Epithelial cell of proximal tubule (primary cell): Measurements from ENCODE around the gene BOC. TPM values are rescaled to one million over a fixed set of nuclear protein-coding genes. Genes with fewer than 3 reads are reported as not detected.

Source experiments
- DNase-seq: peaks from one replicate; pipeline ENCODE4 v3.0.0-alpha.2; 2011; ENCODE audit warnings: low read depth
- H3K4me3 ChIP-seq: 2 replicates; pipeline ENCODE4 v1.5.1; 2011; ENCODE audit warnings: low read depth, mild to moderate bottlenecking, low read length
- CTCF ChIP-seq: conservative IDR thresholded peaks from 2 replicates; pipeline ENCODE4 v1.5.1; 2012; ENCODE audit warnings: low read depth, mild to moderate bottlenecking, low read length
- total RNA-seq: library from RNA; depleted of rRNA; stranded (reverse); fragments of >200 nt; gene quantifications from 2 replicates; pipeline ENCODE4 v1.2.3, GENCODE V29; 2015

Gene BOC
- total RNA-seq, 1 donor from 2014 or later: 3.5 TPM

GRCh38 chr3:113304102-113304501, 92.7 kb downstream of the BOC start:
- no peak overlapping the region for H3K4me3 ChIP-seq
- DNase-seq: no peak
- no peak for TF ChIP-seq CTCF

- DNase-seq: no peak
- TF ChIP-seq CTCF: no peak
- no peak overlapping the region for H3K4me3 ChIP-seq
These were observed 93.6 kb downstream of the BOC start for GRCh38 chr3:113304856-113305540.

- no peak for TF ChIP-seq CTCF
- no peak overlapping the region for H3K4me3 ChIP-seq
These were observed 99.6 kb downstream of the BOC start for GRCh38 chr3:113310960-113311359.

GRCh38 chr3:113312416-113312815, 101.1 kb downstream of the BOC start:
- no peak overlapping the region for H3K4me3 ChIP-seq
- TF ChIP-seq CTCF: no peak
- no peak for DNase-seq

More at GRCh38 chr3:113310960-113311359, 99.6 kb downstream of the BOC start:
- DNase-seq: no peak

GRCh38 chr3:113314923-113315322, 103.6 kb downstream of the BOC start:
- TF ChIP-seq CTCF: no peak
- no peak for DNase-seq
- no peak overlapping the region for H3K4me3 ChIP-seq

GRCh38 chr3:113329757-113330156, 118.4 kb downstream of the BOC start:
- TF ChIP-seq CTCF: no peak
- DNase-seq: no peak
- H3K4me3 ChIP-seq: no peak overlapping the region

GRCh38 chr3:113330742-113331141, 119.4 kb downstream of the BOC start:
- H3K4me3 ChIP-seq: no peak overlapping the region
- no peak for TF ChIP-seq CTCF
- no peak for DNase-seq
